ENCODE results near the gene CSMD2. TPM values are rescaled to one million over a fixed set of nuclear protein-coding genes. Genes with fewer than 3 reads are reported as not detected.

The CSMD2 gene
- total and polyA plus RNA-seq, 2 of the 4 experiments (the other 2 are of a cell fraction), result under 0.01 to 0.36 TPM

GRCh38 chr1:33821291-33821690, 343.7 kb downstream of the CSMD2 start:
- no peak overlapping the region for H2AK9ac ChIP-seq (replicated peaks; ENCODE audit: low read depth, low read length, poor library complexity)
- dilution Hi-C loops (cut with HindIII; ENCODE audit: low sequenced_read_pairs, unreplicated experiment), result no loop called here
- no peak overlapping the region for H2BK5ac ChIP-seq (ENCODE audit: low read depth, low read length, poor library complexity, severe bottlenecking)
- H3K27me3 ChIP-seq (ENCODE audit: control insufficient read depth, insufficient read depth, low read length), result no peaks in the 10 kb centered on the region
- no peak overlapping the region for H2BK15ac ChIP-seq (ENCODE audit: low read depth, low read length)
- ATAC-seq (ENCODE audit: low read depth), result no peak
- H2AK5ac ChIP-seq (ENCODE audit: low read depth, low read length), result no peak overlapping the region
- H4K8ac ChIP-seq (ENCODE audit: low read depth in 2 of 2, low read length in 2 of 2), result no peak overlapping the region
- intact Hi-C loops (cut with micrococcal nuclease), result no loop called here
- TF ChIP-seq CEBPB (IDR thresholded peaks at IDR 0.05; ENCODE audit: low read depth, low read length), result no peak
- no peak for TF ChIP-seq NFE2L2 (IDR thresholded peaks at IDR 0.05; ENCODE audit: low read depth, low read length)
- TF ChIP-seq CHD1 (IDR thresholded peaks at IDR 0.05; ENCODE audit: low read depth, low read length), result no peak
- no peak for TF ChIP-seq ELK1 (IDR thresholded peaks at IDR 0.05; ENCODE audit: borderline replicate concordance, low read depth, low read length)
- no peak for TF ChIP-seq BHLHE40 (IDR thresholded peaks at IDR 0.05; ENCODE audit: low read depth, low read length)
- no peak for TF ChIP-seq USF2 (IDR thresholded peaks at IDR 0.05; ENCODE audit: low read depth, low read length)
- TF ChIP-seq SMC3 (IDR thresholded peaks at IDR 0.05; ENCODE audit: low read depth, low read length), result no peak
- TF ChIP-seq FOS (IDR thresholded peaks at IDR 0.05; ENCODE audit: low read depth, low read length), result no peak
- TF ChIP-seq CTCF (conservative IDR thresholded peaks at IDR 0.05; ENCODE audit: low read depth, low read length), result no peak
- TF ChIP-seq MXI1 (IDR thresholded peaks at IDR 0.05; ENCODE audit: borderline replicate concordance, low read depth, low read length), result no peak
- no peak for TF ChIP-seq MAFK (IDR thresholded peaks at IDR 0.05; ENCODE audit: low read depth, low read length)
- no peak for TF ChIP-seq MAZ (IDR thresholded peaks at IDR 0.05; ENCODE audit: borderline replicate concordance, low read depth, low read length)
- TF ChIP-seq RAD21 (IDR thresholded peaks at IDR 0.05; ENCODE audit: low read length), result no peak
- no peak for TF ChIP-seq RCOR1 (IDR thresholded peaks at IDR 0.05; ENCODE audit: insufficient replicate concordance, low read length)
- TF ChIP-seq RFX5 (IDR thresholded peaks at IDR 0.05; ENCODE audit: low read depth, low read length), result no peak
- no peak for TF ChIP-seq POLR2A (IDR thresholded peaks at IDR 0.05; ENCODE audit: low read depth, low read length)
- no TSS peak for BruUV-seq (replicated peaks)
- no peaks in the 10 kb centered on the region for H3K4me1 ChIP-seq (ENCODE audit: control insufficient read depth, insufficient read depth, low read length)
- no peaks in the 10 kb centered on the region for H3K36me3 ChIP-seq (ENCODE audit: control insufficient read depth, insufficient read depth, low read length)
- peaks cover 40% of the 10 kb centered on the region for H3K9me3 ChIP-seq (ENCODE audit: control insufficient read depth, insufficient read depth, low read length)
- H3K79me1 ChIP-seq (ENCODE audit: low read depth in 1 of 2, low read length in 2 of 2), result no peaks in the 10 kb centered on the region
- no peak overlapping the region for H2BK120ac ChIP-seq (ENCODE audit: low read depth, low read length)
- H3K14ac ChIP-seq (replicated peaks; ENCODE audit: low read depth, low read length), result no peak overlapping the region
- H3K27ac ChIP-seq (ENCODE audit: insufficient read depth, low read length), result no peak overlapping the region
- no peak overlapping the region for H3K4ac ChIP-seq (ENCODE audit: low read depth, low read length)
- H3K9me1 ChIP-seq (ENCODE audit: insufficient read depth, low read length), result no peaks in the 10 kb centered on the region
- DNase-seq, result no peak
- H3K4me3 ChIP-seq (ENCODE audit: insufficient read depth, low read depth, low read length), result no peak overlapping the region
- POLR2A ChIA-PET (ENCODE audit: unreplicated experiment), result no interaction called here
- H4K5ac ChIP-seq (ENCODE audit: low read depth, low read length), result no peak overlapping the region
- CTCF ChIA-PET, result no interaction called here
- WGBS, 2 experiments (ENCODE audit: extremely low coverage in 2 of 2, insufficient read length in 1 of 2), result 100% methylated on average over 1 of the region's 6 CpGs; no CpG with 5 or more reads in 1 of the 2 experiments
- in situ Hi-C loops (cut with MboI; ENCODE audit: low sequenced_read_pairs), result no loop called here
- H3K56ac ChIP-seq (ENCODE audit: extremely low read depth, insufficient read depth, low read length), result no peak overlapping the region
- H3K18ac ChIP-seq (ENCODE audit: low read depth, low read length), result no peak overlapping the region
- no peaks in the 10 kb centered on the region for H4K20me1 ChIP-seq (ENCODE audit: insufficient read depth, low read length)
- no peak overlapping the region for H2BK20ac ChIP-seq (ENCODE audit: low read depth, low read length)
- H3K4me2 ChIP-seq (ENCODE audit: low read depth, low read length), result no peak overlapping the region
- no peak overlapping the region for H3K23ac ChIP-seq (ENCODE audit: low read depth, low read length)
- H2AFZ ChIP-seq (replicated peaks; ENCODE audit: low read length, poor library complexity), result no peak overlapping the region
- no peak overlapping the region for H3K9ac ChIP-seq (ENCODE audit: low read depth, low read length)
- no peak overlapping the region for H4K91ac ChIP-seq (ENCODE audit: insufficient read depth, low read depth, low read length)
